BE2C (cell line): ENCODE measurements around the gene GALNT17.
"Not testable (repeated sequence)": the region's sequence is repeated elsewhere in the genome, so short reads cannot be mapped to it uniquely, and the experiment has no call there.

ENCODE experiments used
- DNase-seq: peaks from one replicate; pipeline ENCODE4 v3.0.0-alpha.2; 2020
- H3K27me3 ChIP-seq: fragments of 250-450 bp; sonication (Bioruptor Pico); 2 replicates; pipeline ENCODE4 v1.5.1; 2020; ENCODE audit warnings: mild to moderate bottlenecking
- H3K36me3 ChIP-seq: fragments of 250-450 bp; sonication (Bioruptor Pico); 2 replicates; pipeline ENCODE4 v1.5.1; 2020; ENCODE audit warnings: mild to moderate bottlenecking
- H3K4me1 ChIP-seq: fragments of 250-450 bp; sonication (Bioruptor Pico); 2 replicates; pipeline ENCODE4 v1.5.1; 2020
- H3K4me3 ChIP-seq: 2 replicates; pipeline ENCODE4 v1.5.1; 2011; ENCODE audit warnings: low read depth, low read length
- H3K9me3 ChIP-seq: fragments of 250-450 bp; sonication (Bioruptor Pico); 2 replicates; pipeline ENCODE4 v1.5.1; 2020
- CTCF ChIP-seq: IDR thresholded peaks from 2 replicates; pipeline ENCODE4 v1.5.1; 2012; ENCODE audit warnings: mild to moderate bottlenecking, low read depth, low read length

GALNT17 gene

DNA sequence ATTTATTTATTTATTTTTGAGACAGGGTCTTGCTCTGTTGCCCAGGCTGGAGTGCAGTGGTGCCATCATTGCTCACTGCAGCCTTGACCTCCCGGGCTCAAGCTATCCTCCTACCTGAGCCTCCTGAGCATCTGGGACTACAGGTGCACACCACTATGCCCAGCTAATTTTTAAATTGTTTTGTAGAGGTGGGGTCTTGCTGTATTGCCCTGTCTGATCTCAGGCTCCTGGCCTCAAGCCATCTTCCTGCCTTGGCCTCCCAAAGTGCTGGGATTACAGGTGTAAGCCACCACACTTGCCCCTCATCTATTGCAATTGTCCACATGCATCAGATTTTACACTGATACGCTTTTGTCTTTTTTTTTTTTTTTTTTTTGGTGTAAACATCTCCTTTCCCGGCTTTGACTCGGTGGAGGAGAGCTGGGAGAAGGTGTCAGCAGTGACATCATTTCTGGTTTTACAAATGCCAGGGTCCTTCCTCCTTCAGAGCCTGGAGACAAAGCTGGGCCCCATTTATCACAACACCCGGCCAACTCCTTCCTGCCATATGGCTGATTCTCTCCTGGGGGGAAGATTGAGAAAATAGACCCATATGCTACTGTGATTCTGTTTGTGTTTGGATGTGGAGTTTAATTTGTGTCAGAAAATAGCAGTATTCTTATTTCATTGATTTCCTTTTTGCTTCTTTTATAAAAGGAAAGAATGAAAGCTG lies 61.3 kb downstream of the GALNT17 start:
- TF ChIP-seq CTCF, result no peak
- no peaks in the 10 kb centered on the region for H3K27me3 ChIP-seq
- H3K36me3 ChIP-seq, result no peaks in the 10 kb centered on the region
- DNase-seq, result no peak
- no peak overlapping the region for H3K4me3 ChIP-seq
- no peaks in the 10 kb centered on the region for H3K4me1 ChIP-seq
- no peaks in the 10 kb centered on the region for H3K9me3 ChIP-seq

GRCh38 chr7:71198391-71198790 lies 66.4 kb downstream of the GALNT17 start:
- no peaks in the 10 kb centered on the region for H3K9me3 ChIP-seq
- H3K4me1 ChIP-seq, result no peaks in the 10 kb centered on the region
- TF ChIP-seq CTCF, result no peak
- no peaks in the 10 kb centered on the region for H3K36me3 ChIP-seq
- H3K4me3 ChIP-seq, result no peak overlapping the region
- no peaks in the 10 kb centered on the region for H3K27me3 ChIP-seq
- DNase-seq, result no peak

- no peak overlapping the region for H3K4me3 ChIP-seq
- H3K36me3 ChIP-seq, result no peaks in the 10 kb centered on the region
- H3K9me3 ChIP-seq, result no peaks in the 10 kb centered on the region
- DNase-seq, result no peak
- no peaks in the 10 kb centered on the region for H3K4me1 ChIP-seq
- no peaks in the 10 kb centered on the region for H3K27me3 ChIP-seq
- TF ChIP-seq CTCF, result no peak
Observed at GRCh38 chr7:71198887-71199286, 66.9 kb downstream of the GALNT17 start.

GRCh38 chr7:71206184-71206583 lies 74.2 kb downstream of the GALNT17 start:
- no peaks in the 10 kb centered on the region for H3K27me3 ChIP-seq
- H3K9me3 ChIP-seq, result no peaks in the 10 kb centered on the region
- no peaks in the 10 kb centered on the region for H3K4me1 ChIP-seq
- TF ChIP-seq CTCF, result no peak
- no peak for DNase-seq
- H3K36me3 ChIP-seq, result no peaks in the 10 kb centered on the region
- no peak overlapping the region for H3K4me3 ChIP-seq

GRCh38 chr7:71208881-71209280 lies 76.9 kb downstream of the GALNT17 start:
- no peak for DNase-seq
- TF ChIP-seq CTCF, result no peak
- no peaks in the 10 kb centered on the region for H3K36me3 ChIP-seq
- H3K27me3 ChIP-seq, result no peaks in the 10 kb centered on the region
- H3K4me3 ChIP-seq, result no peak overlapping the region
- no peaks in the 10 kb centered on the region for H3K4me1 ChIP-seq
- no peaks in the 10 kb centered on the region for H3K9me3 ChIP-seq

DNA sequence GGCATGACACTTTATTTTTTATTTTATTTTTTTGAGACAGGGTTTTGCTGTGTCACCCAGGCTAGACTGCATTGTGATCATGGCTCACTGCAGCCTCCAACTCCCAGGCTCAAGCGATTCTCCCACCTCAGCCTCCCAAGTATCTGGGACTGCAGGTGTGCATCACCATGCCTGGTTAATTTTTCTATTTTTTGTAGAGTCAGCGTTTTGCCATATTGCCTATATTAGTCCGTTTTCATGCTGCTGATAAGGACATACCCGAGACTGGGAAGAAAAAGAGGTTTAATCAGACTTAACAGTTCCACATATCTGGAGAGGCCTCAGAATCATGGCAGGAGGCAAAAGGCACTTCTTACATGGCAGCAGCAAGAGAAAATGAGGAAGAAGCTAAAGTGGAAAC lies 77.5 kb downstream of the GALNT17 start:
- not testable (repeated sequence) for H3K36me3 ChIP-seq, H3K4me3 ChIP-seq, DNase-seq, H3K27me3 ChIP-seq, H3K4me1 ChIP-seq, H3K9me3 ChIP-seq
